Gastroesophageal sphincter (tissue), 4 donors: ENCODE data around the gene CDKL5. TPM values are rescaled to one million over a fixed set of nuclear protein-coding genes. Genes with fewer than 3 reads are reported as not detected.

Source experiments
- ATAC-seq: fragments of 150-250 bp; one replicate; pipeline ENCODE4 v1.9.1; 2016; ENCODE audit warnings: mild to moderate bottlenecking, moderate library complexity
- H3K27ac ChIP-seq, 4 donors: fragments of 200-600 bp; sonication (generic) in 3 of 4; 1 replicate in 3 of 4; 2 replicates in 1 of 4; pipeline ENCODE4 v1.5.1; 2016 to 2019
- H3K27me3 ChIP-seq: fragments of 200-600 bp; sonication (generic); one replicate; pipeline ENCODE4 v1.5.1; 2019
- H3K36me3 ChIP-seq, 2 donors: fragments of 200-600 bp; sonication (generic); one replicate each; pipeline ENCODE4 v1.5.1; 2019; ENCODE audit warnings: control low read depth in 1 of 2
- H3K4me1 ChIP-seq, 3 donors: fragments of 200-600 bp; sonication (generic); 1 replicate in 2 of 3; 2 replicates in 1 of 3; pipeline ENCODE4 v1.5.1; 2016 to 2019; ENCODE audit warnings: control low read depth in 2 of 3
- H3K4me3 ChIP-seq, 2 donors: fragments of 200-600 bp; sonication (generic); one replicate each; pipeline ENCODE4 v1.5.1; 2019; ENCODE audit warnings: mild to moderate bottlenecking in 1 of 2, moderate library complexity in 1 of 2
- H3K9me3 ChIP-seq, 3 donors: fragments of 200-600 bp; sonication (generic); one replicate each; pipeline ENCODE4 v1.5.1; 2017 to 2019; ENCODE audit warnings: control low read depth in 2 of 3
- CTCF ChIP-seq, 4 experiments: fragments of 200-600 bp in 2 of 4; fragments of 450-650 bp in 2 of 4; sonication (generic) in 1 of 4; IDR thresholded peaks; one replicate each; pipeline ENCODE4 v1.5.1; 2017 to 2019; ENCODE audit warnings: antibody characterized with exemption in 4 of 4, mild to moderate bottlenecking in 2 of 4, moderate library complexity in 2 of 4
- EP300 ChIP-seq: sonication (generic); formaldehyde crosslinking; IDR thresholded peaks from one replicate; pipeline ENCODE4 v1.6.1; 2017; ENCODE audit warnings: antibody characterized with exemption, mild to moderate bottlenecking
- POLR2A ChIP-seq, 2 donors: fragments of 450-650 bp; IDR thresholded peaks; one replicate each; pipeline ENCODE4 v1.6.1; 2017; ENCODE audit warnings: antibody characterized with exemption in 2 of 2, mild to moderate bottlenecking in 2 of 2, moderate library complexity in 1 of 2
- POLR2AphosphoS5 ChIP-seq: sonication (generic); formaldehyde crosslinking; IDR thresholded peaks from one replicate; pipeline ENCODE4 v1.6.1; 2017; ENCODE audit warnings: antibody characterized with exemption
- WGBS, 2 donors: methylation state at CpG; one replicate each; pipeline ENCODE4 v1.1.5; 2018; ENCODE audit warnings: low coverage in 1 of 2; 5-methylcytosine and 5-hydroxymethylcytosine counted together
- total RNA-seq, 4 donors: library from RNA; depleted of rRNA; stranded (reverse); fragments of >200 nt; gene quantifications; one replicate each; pipeline ENCODE4 v1.1.0, GENCODE V29; 2016

CDKL5 gene
- total RNA-seq, 4 donors from 2014 or later, result 5.3 to 9.7 (median 8.6) TPM

- no peak for ATAC-seq
- H3K4me1 ChIP-seq, result no peaks in the 10 kb centered on the region
- H3K27me3 ChIP-seq, result no peaks in the 10 kb centered on the region
- TF ChIP-seq EP300 (no peak), CTCF (IDR thresholded peaks at IDR 0.05) (no peak), POLR2A (IDR thresholded peaks at IDR 0.05) (no peak), POLR2AphosphoS5 (no peak)
- 38 to 63% methylated on average over 1 to 2 of the region's 2 CpGs for WGBS, 2 donors
- H3K9me3 ChIP-seq, result no peaks in the 10 kb centered on the region
- no peak overlapping the region for H3K27ac ChIP-seq
- no peaks in the 10 kb centered on the region for H3K36me3 ChIP-seq
- no peak overlapping the region for H3K4me3 ChIP-seq
Measured at GRCh38 chrX:18457000-18457399, 31.6 kb downstream of the CDKL5 start.

GRCh38 chrX:18461431-18461830 is 36.0 kb downstream of the CDKL5 start:
- Histone ChIP-seq H3K27ac (no peak overlapping the region), H3K9me3 (no peaks in the 10 kb centered on the region), H3K4me1 (no peaks in the 10 kb centered on the region), H3K27me3 (no peaks in the 10 kb centered on the region), H3K36me3 (no peaks in the 10 kb centered on the region), H3K4me3 (no peak overlapping the region)
- WGBS, 2 donors, result 20 to 83% methylated on average over 1 of the region's 1 CpG
- ATAC-seq, result no peak
- no peak for TF ChIP-seq CTCF (IDR thresholded peaks at IDR 0.05)

- Histone ChIP-seq H3K4me3 (no peak overlapping the region), H3K27me3 (no peaks in the 10 kb centered on the region), H3K36me3 (no peaks in the 10 kb centered on the region), H3K27ac (no peak overlapping the region), H3K4me1 (no peaks in the 10 kb centered on the region), H3K9me3 (no peaks in the 10 kb centered on the region)
- no peak for ATAC-seq
- TF ChIP-seq POLR2A (IDR thresholded peaks at IDR 0.05) (no peak), CTCF (IDR thresholded peaks at IDR 0.05) (no peak), EP300 (no peak), POLR2AphosphoS5 (no peak)
Measured at GRCh38 chrX:18464499-18464898, 39.1 kb downstream of the CDKL5 start.

GRCh38 chrX:18465051-18465450 is 39.6 kb downstream of the CDKL5 start:
- no peak for ATAC-seq
- Histone ChIP-seq H3K27ac (no peak overlapping the region), H3K4me3 (no peak overlapping the region), H3K9me3 (no peaks in the 10 kb centered on the region), H3K36me3 (no peaks in the 10 kb centered on the region), H3K27me3 (no peaks in the 10 kb centered on the region), H3K4me1 (no peaks in the 10 kb centered on the region)
- 83 to 100% methylated on average over 1 of the region's 4 CpGs for WGBS, 2 donors
- no peak for TF ChIP-seq CTCF (IDR thresholded peaks at IDR 0.05)
- TF ChIP-seq POLR2A (IDR thresholded peaks at IDR 0.05), result no peak
- no peak for TF ChIP-seq EP300
- no peak for TF ChIP-seq POLR2AphosphoS5

GRCh38 chrX:18468599-18468998 is 43.2 kb downstream of the CDKL5 start:
- H3K27ac ChIP-seq, result no peak overlapping the region
- no peaks in the 10 kb centered on the region for H3K27me3 ChIP-seq
- ATAC-seq, result no peak
- no peaks in the 10 kb centered on the region for H3K36me3 ChIP-seq
- WGBS, 2 donors, result 90 to 93% methylated on average over 4 of the region's 4 CpGs
- H3K4me1 ChIP-seq, result no peaks in the 10 kb centered on the region
- H3K4me3 ChIP-seq, result no peak overlapping the region
- no peaks in the 10 kb centered on the region for H3K9me3 ChIP-seq
- no peak for TF ChIP-seq POLR2AphosphoS5
- TF ChIP-seq POLR2A (IDR thresholded peaks at IDR 0.05), result no peak
- no peak for TF ChIP-seq CTCF (IDR thresholded peaks at IDR 0.05)
